ENCODE results near the gene SUCLG1. TPM values are rescaled to one million over a fixed set of nuclear protein-coding genes. Genes with fewer than 3 reads are reported as not detected.
"Not testable (repeated sequence)": the region's sequence is repeated elsewhere in the genome, so short reads cannot be mapped to it uniquely, and the experiment has no call there.

The SUCLG1 gene
- 52.0 and 77.7 TPM in 2 replicates for total RNA-seq

- DNase-seq (ENCODE audit: low read depth, low spot score), result peak; percentile 39
Observed at GRCh38 chr2:84459018-84459943, at the start of gene SUCLG1. TSS of gene SUCLG1 (minus strand) at chr2:84459280. CDS start at chr2:84459269, 11 bp downstream.

GRCh38 chr2:84498150-84498799 lies 39.2 kb upstream of the SUCLG1 start:
- no peak for DNase-seq (ENCODE audit: low read depth, low spot score)

- no peak for DNase-seq (ENCODE audit: low read depth, low spot score)
Observed at GRCh38 chr2:84497285-84497684, 38.2 kb upstream of the SUCLG1 start.

- DNase-seq (ENCODE audit: low read depth, low spot score), result no peak
Observed at GRCh38 chr2:84496386-84496785, 37.3 kb upstream of the SUCLG1 start.

- peak; percentile 27 for DNase-seq (ENCODE audit: low read depth, low spot score)
Observed at GRCh38 chr2:84495539-84496146, 36.6 kb upstream of the SUCLG1 start.

GRCh38 chr2:84494070-84494469 lies 35.0 kb upstream of the SUCLG1 start:
- peak; percentile 47 for DNase-seq (ENCODE audit: low read depth, low spot score)

GRCh38 chr2:84493514-84493913 lies 34.4 kb upstream of the SUCLG1 start:
- DNase-seq (ENCODE audit: low read depth, low spot score), result peak; percentile 52

- no peak for DNase-seq (ENCODE audit: low read depth, low spot score)
Observed at GRCh38 chr2:84492571-84492970, 33.5 kb upstream of the SUCLG1 start.

GRCh38 chr2:84491741-84492140 lies 32.7 kb upstream of the SUCLG1 start:
- DNase-seq (ENCODE audit: low read depth, low spot score), result no peak

GRCh38 chr2:84491256-84491655 lies 32.2 kb upstream of the SUCLG1 start:
- no peak for DNase-seq (ENCODE audit: low read depth, low spot score)

- no peak for DNase-seq (ENCODE audit: low read depth, low spot score)
Observed at GRCh38 chr2:84487298-84487996, 28.4 kb upstream of the SUCLG1 start.

- no peak for DNase-seq (ENCODE audit: low read depth, low spot score)
Observed at GRCh38 chr2:84486441-84487115, 27.5 kb upstream of the SUCLG1 start.

GRCh38 chr2:84483320-84483719 lies 24.2 kb upstream of the SUCLG1 start:
- no peak for DNase-seq (ENCODE audit: low read depth, low spot score)

GRCh38 chr2:84482603-84483002 lies 23.5 kb upstream of the SUCLG1 start:
- DNase-seq (ENCODE audit: low read depth, low spot score), result no peak

- DNase-seq (ENCODE audit: low read depth, low spot score), result no peak
Observed at GRCh38 chr2:84481702-84482101, 22.6 kb upstream of the SUCLG1 start.

GRCh38 chr2:84478867-84479266 lies 19.8 kb upstream of the SUCLG1 start:
- no peak for DNase-seq (ENCODE audit: low read depth, low spot score)

GRCh38 chr2:84477886-84478285 lies 18.8 kb upstream of the SUCLG1 start:
- no peak for DNase-seq (ENCODE audit: low read depth, low spot score)

GRCh38 chr2:84474176-84474575 lies 15.1 kb upstream of the SUCLG1 start:
- no peak for DNase-seq (ENCODE audit: low read depth, low spot score)

GRCh38 chr2:84472856-84473565 lies 13.9 kb upstream of the SUCLG1 start:
- DNase-seq (ENCODE audit: low read depth, low spot score), result no peak

- DNase-seq (ENCODE audit: low read depth, low spot score), result not testable (repeated sequence)
Observed at GRCh38 chr2:84472423-84472822, 13.3 kb upstream of the SUCLG1 start.
